Measurements from ENCODE around the gene RIMS3. TPM values are rescaled to one million over a fixed set of nuclear protein-coding genes. Genes with fewer than 3 reads are reported as not detected.

The RIMS3 gene
- polyA plus RNA-seq, 1 donor (not counting 4 experiments of a cell fraction or from before 2014, with no cell fraction given) = 1.7 TPM

GRCh38 chr1:40710581-40711315, 45.3 kb upstream of the RIMS3 start:
- TF ChIP-seq EZH2 (IDR thresholded peaks at IDR 0.05; ENCODE audit: low read length) = no peak
- TF ChIP-seq CTCF (optimal IDR thresholded peaks at IDR 0.05 in 1 of 3, IDR thresholded peaks at IDR 0.05 in 1 of 3, conservative IDR thresholded peaks at IDR 0.05 in 1 of 3; ENCODE audit: extremely low read depth in 1 of 3, insufficient read depth in 2 of 3, low read length in 3 of 3) = no peak
- peak overlapping the region; percentile 91 for H3K4me2 ChIP-seq (ENCODE audit: control insufficient read depth, extremely low read depth, insufficient read depth, low read depth, low read length)
- dilution Hi-C loops (cut with MboI; ENCODE audit: extremely low pct_ligation_motif_present, low sequenced_read_pairs) = no loop called here
- H3K4me1 ChIP-seq (ENCODE audit: control insufficient read depth, extremely low read depth, insufficient read depth, low read length) = peaks cover 49% of the 10 kb centered on the region
- no peak overlapping the region for H2AFZ ChIP-seq (ENCODE audit: control insufficient read depth, low read length)
- no peaks in the 10 kb centered on the region for H3K27me3 ChIP-seq (ENCODE audit: control insufficient read depth, extremely low read depth, insufficient read depth, low read length)
- DNase-seq (ENCODE audit: low read depth, low spot score) (no peak), FAIRE-seq (no peak)
- peak overlapping the region; percentile 60 to 94 (median 75) for H3K4me3 ChIP-seq (ENCODE audit: control insufficient read depth in 2 of 3, extremely low read depth in 1 of 3, insufficient read depth in 2 of 3, low read depth in 1 of 3, low read length in 3 of 3)
- H3K27ac ChIP-seq (ENCODE audit: control insufficient read depth, insufficient read depth, low read length) = peak overlapping the region; percentile 83
- no peaks in the 10 kb centered on the region for H3K9me3 ChIP-seq (ENCODE audit: control insufficient read depth, low read depth, low read length)
- H3K79me2 ChIP-seq (ENCODE audit: control insufficient read depth, insufficient read depth, low read length) = peaks cover 54% of the 10 kb centered on the region
- H3K36me3 ChIP-seq (ENCODE audit: control insufficient read depth in 2 of 2, extremely low read depth in 1 of 2, insufficient read depth in 2 of 2, low read length in 2 of 2) = peaks cover 0 to 3% of the 10 kb centered on the region in 2 experiments
- H3K9ac ChIP-seq (ENCODE audit: control insufficient read depth, extremely low read depth, insufficient read depth, low read length) = peak overlapping the region; percentile 57
- no peaks in the 10 kb centered on the region for H4K20me1 ChIP-seq (ENCODE audit: control insufficient read depth, extremely low read depth, insufficient read depth, low read length)
- no peaks in the 10 kb centered on the region for H3K9me1 ChIP-seq (ENCODE audit: control insufficient read depth, extremely low read depth, insufficient read depth, low read length)

GRCh38 chr1:40709802-40710278, 44.4 kb upstream of the RIMS3 start:
- Histone ChIP-seq H3K27me3 (ENCODE audit: control insufficient read depth, extremely low read depth, insufficient read depth, low read length) (no peaks in the 10 kb centered on the region), H4K20me1 (ENCODE audit: control insufficient read depth, extremely low read depth, insufficient read depth, low read length) (no peaks in the 10 kb centered on the region), H3K4me2 (ENCODE audit: control insufficient read depth, extremely low read depth, insufficient read depth, low read depth, low read length) (peak overlapping the region; percentile 91), H2AFZ (ENCODE audit: control insufficient read depth, low read length) (no peak overlapping the region), H3K36me3 (ENCODE audit: control insufficient read depth in 2 of 2, extremely low read depth in 1 of 2, insufficient read depth in 2 of 2, low read length in 2 of 2) (peaks cover 0 to 3% of the 10 kb centered on the region in 2 experiments), H3K4me3 (ENCODE audit: control insufficient read depth in 2 of 3, extremely low read depth in 1 of 3, insufficient read depth in 2 of 3, low read depth in 1 of 3, low read length in 3 of 3) (peak overlapping the region; percentile 60 to 94 (median 75)), H3K79me2 (ENCODE audit: control insufficient read depth, insufficient read depth, low read length) (peaks cover 58% of the 10 kb centered on the region), H3K9me3 (ENCODE audit: control insufficient read depth, low read depth, low read length) (no peaks in the 10 kb centered on the region), H3K27ac (ENCODE audit: control insufficient read depth, insufficient read depth, low read length) (peak overlapping the region; percentile 86), H3K4me1 (ENCODE audit: control insufficient read depth, extremely low read depth, insufficient read depth, low read length) (peaks cover 53% of the 10 kb centered on the region), H3K9ac (ENCODE audit: control insufficient read depth, extremely low read depth, insufficient read depth, low read length) (peak overlapping the region; percentile 77), H3K9me1 (ENCODE audit: control insufficient read depth, extremely low read depth, insufficient read depth, low read length) (no peaks in the 10 kb centered on the region)
- DNase-seq (ENCODE audit: low read depth, low spot score) (no peak), FAIRE-seq (no peak)
- TF ChIP-seq CTCF (optimal IDR thresholded peaks at IDR 0.05 in 1 of 3, IDR thresholded peaks at IDR 0.05 in 1 of 3, conservative IDR thresholded peaks at IDR 0.05 in 1 of 3; ENCODE audit: extremely low read depth in 1 of 3, insufficient read depth in 2 of 3, low read length in 3 of 3) (no peak), EZH2 (IDR thresholded peaks at IDR 0.05; ENCODE audit: low read length) (no peak)
- dilution Hi-C loops (cut with MboI; ENCODE audit: extremely low pct_ligation_motif_present, low sequenced_read_pairs) = no loop called here

All from keratinocyte (primary cell).